ENCODE measurements around the gene ANTXR1. TPM values are rescaled to one million over a fixed set of nuclear protein-coding genes. Genes with fewer than 3 reads are reported as not detected.

Gene ANTXR1
- total RNA-seq, 1 donor from 2014 or later: 35.5 TPM

GRCh38 chr2:69151931-69152330, 139.0 kb downstream of the ANTXR1 start:
- TF ChIP-seq CTCF (IDR thresholded peaks at IDR 0.05; ENCODE audit: insufficient read depth, low read length, poor library complexity, severe bottlenecking): no peak
- H3K36me3 ChIP-seq (ENCODE audit: control insufficient read depth, insufficient read depth, low read length): no peaks in the 10 kb centered on the region
- no peaks in the 10 kb centered on the region for H3K27me3 ChIP-seq (ENCODE audit: control insufficient read depth, insufficient read depth, low read length)
- no peak overlapping the region for H3K4me3 ChIP-seq (ENCODE audit: low read depth, low read length)
- no peak for DNase-seq (ENCODE audit: low read depth)

- no peak for DNase-seq (ENCODE audit: low read depth)
- no peak for TF ChIP-seq CTCF (IDR thresholded peaks at IDR 0.05; ENCODE audit: insufficient read depth, low read length, poor library complexity, severe bottlenecking)
- Histone ChIP-seq H3K27me3 (ENCODE audit: control insufficient read depth, insufficient read depth, low read length) (no peaks in the 10 kb centered on the region), H3K4me3 (ENCODE audit: low read depth, low read length) (no peak overlapping the region), H3K36me3 (ENCODE audit: control insufficient read depth, insufficient read depth, low read length) (no peaks in the 10 kb centered on the region)
These were observed 140.0 kb downstream of the ANTXR1 start for GRCh38 chr2:69152847-69153583.

DNA sequence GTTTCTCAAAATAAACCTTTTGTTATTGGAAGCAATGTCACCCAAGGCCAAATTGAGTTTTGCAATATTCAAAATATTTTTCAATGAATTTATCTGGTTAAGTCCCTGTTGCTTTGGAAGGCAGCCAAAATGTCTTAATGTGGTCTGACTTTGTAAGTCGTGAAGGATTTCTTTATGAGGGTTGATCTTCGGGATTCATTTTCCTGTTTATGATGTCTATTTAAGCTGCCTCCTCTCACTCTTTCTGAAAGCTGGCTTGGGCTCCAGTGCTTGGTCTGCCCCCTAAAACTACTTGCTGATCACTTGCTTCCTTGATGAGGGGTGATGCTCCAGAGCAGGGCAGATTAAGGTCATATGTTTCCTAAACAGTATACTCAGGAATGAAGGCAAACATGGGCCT, 141.1 kb downstream of the ANTXR1 start:
- no peak for DNase-seq (ENCODE audit: low read depth)
- no peak for TF ChIP-seq CTCF (IDR thresholded peaks at IDR 0.05; ENCODE audit: insufficient read depth, low read length, poor library complexity, severe bottlenecking)

GRCh38 chr2:69156624-69157023, 143.6 kb downstream of the ANTXR1 start:
- H3K27me3 ChIP-seq (ENCODE audit: control insufficient read depth, insufficient read depth, low read length): no peaks in the 10 kb centered on the region
- no peak for DNase-seq (ENCODE audit: low read depth)
- no peaks in the 10 kb centered on the region for H3K36me3 ChIP-seq (ENCODE audit: control insufficient read depth, insufficient read depth, low read length)
- no peak overlapping the region for H3K4me3 ChIP-seq (ENCODE audit: low read depth, low read length)
- no peak for TF ChIP-seq CTCF (IDR thresholded peaks at IDR 0.05; ENCODE audit: insufficient read depth, low read length, poor library complexity, severe bottlenecking)

More for the DNA sequence above, 141.1 kb downstream of the ANTXR1 start:
- no peaks in the 10 kb centered on the region for H3K27me3 ChIP-seq (ENCODE audit: control insufficient read depth, insufficient read depth, low read length)
- H3K4me3 ChIP-seq (ENCODE audit: low read depth, low read length): no peak overlapping the region
- H3K36me3 ChIP-seq (ENCODE audit: control insufficient read depth, insufficient read depth, low read length): no peaks in the 10 kb centered on the region

GRCh38 chr2:69157441-69157840, 144.5 kb downstream of the ANTXR1 start:
- H3K36me3 ChIP-seq (ENCODE audit: control insufficient read depth, insufficient read depth, low read length): no peaks in the 10 kb centered on the region
- H3K27me3 ChIP-seq (ENCODE audit: control insufficient read depth, insufficient read depth, low read length): no peaks in the 10 kb centered on the region
- TF ChIP-seq CTCF (IDR thresholded peaks at IDR 0.05; ENCODE audit: insufficient read depth, low read length, poor library complexity, severe bottlenecking): no peak
- no peak for DNase-seq (ENCODE audit: low read depth)
- H3K4me3 ChIP-seq (ENCODE audit: low read depth, low read length): no peak overlapping the region

DNA sequence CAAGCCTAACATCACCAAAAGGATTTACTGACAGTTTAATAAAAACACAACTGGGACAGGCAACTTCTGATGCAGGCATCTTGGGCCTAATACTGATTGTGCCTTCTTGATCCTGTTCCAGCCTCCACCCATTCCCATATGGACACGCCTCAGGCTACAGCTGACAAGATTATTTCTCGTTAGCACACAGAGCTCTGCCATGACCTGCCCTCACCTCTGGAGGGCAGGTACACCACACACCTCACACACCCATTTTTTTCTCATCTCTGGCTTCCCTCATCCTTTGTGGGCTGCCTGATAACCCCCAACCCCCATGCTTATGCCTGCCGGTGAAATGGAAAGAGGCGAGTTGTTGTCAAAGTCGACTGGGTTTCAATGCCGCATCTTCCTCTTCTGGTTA, 147.0 kb downstream of the ANTXR1 start:
- no peak for TF ChIP-seq CTCF (IDR thresholded peaks at IDR 0.05; ENCODE audit: insufficient read depth, low read length, poor library complexity, severe bottlenecking)
- no peak for DNase-seq (ENCODE audit: low read depth)
- Histone ChIP-seq H3K36me3 (ENCODE audit: control insufficient read depth, insufficient read depth, low read length) (no peaks in the 10 kb centered on the region), H3K4me3 (ENCODE audit: low read depth, low read length) (no peak overlapping the region), H3K27me3 (ENCODE audit: control insufficient read depth, insufficient read depth, low read length) (no peaks in the 10 kb centered on the region)

Measured in kidney epithelial cell (primary cell).